ENCODE results near the gene FER. TPM values are rescaled to one million over a fixed set of nuclear protein-coding genes. Genes with fewer than 3 reads are reported as not detected.
"Not testable (repeated sequence)": the region's sequence is repeated elsewhere in the genome, so short reads cannot be mapped to it uniquely, and the experiment has no call there.

FER gene
- total and polyA plus RNA-seq, 2 of the 13 experiments (the other 11 are each of a cell fraction or from before 2014, with no cell fraction given): 7.9 to 29.0 TPM

DNA sequence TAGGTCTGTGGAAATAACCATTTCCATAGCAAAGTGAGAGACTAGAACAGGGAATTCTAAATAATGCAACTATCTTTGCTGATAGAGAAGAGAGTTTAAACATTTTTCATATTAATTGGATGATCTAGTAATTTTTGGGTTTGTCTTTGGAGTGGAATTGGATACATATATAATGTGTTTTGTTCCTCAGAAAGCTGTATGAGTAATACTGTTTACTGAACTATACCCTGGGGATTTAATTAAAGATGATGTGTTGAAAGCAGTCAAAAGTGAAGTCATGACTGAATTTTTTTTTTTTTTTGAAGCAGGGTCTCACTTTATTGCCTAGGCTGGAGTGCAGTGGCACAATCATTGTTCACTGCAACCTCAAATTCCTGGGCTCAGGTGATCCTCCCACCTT lies 17.9 kb downstream of the FER start:
- ChIA-PET CTCF (ENCODE audit: low intra/inter-chr PET ratio, low total read pairs) (no interaction called here), POLR2A (no interaction called here)
- intact Hi-C loops (cut with micrococcal nuclease; ENCODE audit: unreplicated experiment): no loop called here
- Histone ChIP-seq H2AFZ (ENCODE audit: low read length) (no peak overlapping the region), H3K9me3 (ENCODE audit: low read length) (no peaks in the 10 kb centered on the region), H4K20me1 (ENCODE audit: insufficient read depth, low read length) (no peaks in the 10 kb centered on the region), H3K9ac (ENCODE audit: insufficient read depth, low read depth, low read length) (no peak overlapping the region), H3K27ac (ENCODE audit: extremely low read length, insufficient read depth, low read length) (no peak overlapping the region), H3K4me1 (ENCODE audit: insufficient read depth, low read length) (no peaks in the 10 kb centered on the region), H3K36me3 (replicated peaks in 1 of 2; ENCODE audit: control insufficient read depth in 1 of 2, insufficient read depth in 2 of 2, low read length in 2 of 2) (no peaks in the 10 kb centered on the region), H3K4me3 (replicated peaks in 1 of 3; ENCODE audit: insufficient read depth in 1 of 3, low read depth in 2 of 3, low read length in 3 of 3) (no peak overlapping the region), H3K4me2 (ENCODE audit: low read depth, low read length) (no peak overlapping the region), H3K79me2 (ENCODE audit: insufficient read depth, low read length) (no peaks in the 10 kb centered on the region), H3K27me3 (ENCODE audit: control insufficient read depth in 1 of 2, insufficient read depth in 2 of 2, low read length in 2 of 2) (no peaks in the 10 kb centered on the region)
- no peak for TF ChIP-seq ZNF3 (CRISPR knock-in tag; IDR thresholded peaks at IDR 0.05)
- TF ChIP-seq, protein P1, sequence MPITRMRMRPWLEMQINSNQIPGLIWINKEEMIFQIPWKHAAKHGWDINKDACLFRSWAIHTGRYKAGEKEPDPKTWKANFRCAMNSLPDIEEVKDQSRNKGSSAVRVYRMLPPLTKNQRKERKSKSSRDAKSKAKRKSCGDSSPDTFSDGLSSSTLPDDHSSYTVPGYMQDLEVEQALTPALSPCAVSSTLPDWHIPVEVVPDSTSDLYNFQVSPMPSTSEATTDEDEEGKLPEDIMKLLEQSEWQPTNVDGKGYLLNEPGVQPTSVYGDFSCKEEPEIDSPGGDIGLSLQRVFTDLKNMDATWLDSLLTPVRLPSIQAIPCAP (CRISPR knock-in tag; IDR thresholded peaks at IDR 0.05; ENCODE audit: low read depth): no peak
- no peak for TF ChIP-seq GABPB1 (CRISPR knock-in tag; IDR thresholded peaks at IDR 0.05)
- no peak for TF ChIP-seq ZNF891 (CRISPR knock-in tag; IDR thresholded peaks at IDR 0.05)
- TF ChIP-seq, protein P2, sequence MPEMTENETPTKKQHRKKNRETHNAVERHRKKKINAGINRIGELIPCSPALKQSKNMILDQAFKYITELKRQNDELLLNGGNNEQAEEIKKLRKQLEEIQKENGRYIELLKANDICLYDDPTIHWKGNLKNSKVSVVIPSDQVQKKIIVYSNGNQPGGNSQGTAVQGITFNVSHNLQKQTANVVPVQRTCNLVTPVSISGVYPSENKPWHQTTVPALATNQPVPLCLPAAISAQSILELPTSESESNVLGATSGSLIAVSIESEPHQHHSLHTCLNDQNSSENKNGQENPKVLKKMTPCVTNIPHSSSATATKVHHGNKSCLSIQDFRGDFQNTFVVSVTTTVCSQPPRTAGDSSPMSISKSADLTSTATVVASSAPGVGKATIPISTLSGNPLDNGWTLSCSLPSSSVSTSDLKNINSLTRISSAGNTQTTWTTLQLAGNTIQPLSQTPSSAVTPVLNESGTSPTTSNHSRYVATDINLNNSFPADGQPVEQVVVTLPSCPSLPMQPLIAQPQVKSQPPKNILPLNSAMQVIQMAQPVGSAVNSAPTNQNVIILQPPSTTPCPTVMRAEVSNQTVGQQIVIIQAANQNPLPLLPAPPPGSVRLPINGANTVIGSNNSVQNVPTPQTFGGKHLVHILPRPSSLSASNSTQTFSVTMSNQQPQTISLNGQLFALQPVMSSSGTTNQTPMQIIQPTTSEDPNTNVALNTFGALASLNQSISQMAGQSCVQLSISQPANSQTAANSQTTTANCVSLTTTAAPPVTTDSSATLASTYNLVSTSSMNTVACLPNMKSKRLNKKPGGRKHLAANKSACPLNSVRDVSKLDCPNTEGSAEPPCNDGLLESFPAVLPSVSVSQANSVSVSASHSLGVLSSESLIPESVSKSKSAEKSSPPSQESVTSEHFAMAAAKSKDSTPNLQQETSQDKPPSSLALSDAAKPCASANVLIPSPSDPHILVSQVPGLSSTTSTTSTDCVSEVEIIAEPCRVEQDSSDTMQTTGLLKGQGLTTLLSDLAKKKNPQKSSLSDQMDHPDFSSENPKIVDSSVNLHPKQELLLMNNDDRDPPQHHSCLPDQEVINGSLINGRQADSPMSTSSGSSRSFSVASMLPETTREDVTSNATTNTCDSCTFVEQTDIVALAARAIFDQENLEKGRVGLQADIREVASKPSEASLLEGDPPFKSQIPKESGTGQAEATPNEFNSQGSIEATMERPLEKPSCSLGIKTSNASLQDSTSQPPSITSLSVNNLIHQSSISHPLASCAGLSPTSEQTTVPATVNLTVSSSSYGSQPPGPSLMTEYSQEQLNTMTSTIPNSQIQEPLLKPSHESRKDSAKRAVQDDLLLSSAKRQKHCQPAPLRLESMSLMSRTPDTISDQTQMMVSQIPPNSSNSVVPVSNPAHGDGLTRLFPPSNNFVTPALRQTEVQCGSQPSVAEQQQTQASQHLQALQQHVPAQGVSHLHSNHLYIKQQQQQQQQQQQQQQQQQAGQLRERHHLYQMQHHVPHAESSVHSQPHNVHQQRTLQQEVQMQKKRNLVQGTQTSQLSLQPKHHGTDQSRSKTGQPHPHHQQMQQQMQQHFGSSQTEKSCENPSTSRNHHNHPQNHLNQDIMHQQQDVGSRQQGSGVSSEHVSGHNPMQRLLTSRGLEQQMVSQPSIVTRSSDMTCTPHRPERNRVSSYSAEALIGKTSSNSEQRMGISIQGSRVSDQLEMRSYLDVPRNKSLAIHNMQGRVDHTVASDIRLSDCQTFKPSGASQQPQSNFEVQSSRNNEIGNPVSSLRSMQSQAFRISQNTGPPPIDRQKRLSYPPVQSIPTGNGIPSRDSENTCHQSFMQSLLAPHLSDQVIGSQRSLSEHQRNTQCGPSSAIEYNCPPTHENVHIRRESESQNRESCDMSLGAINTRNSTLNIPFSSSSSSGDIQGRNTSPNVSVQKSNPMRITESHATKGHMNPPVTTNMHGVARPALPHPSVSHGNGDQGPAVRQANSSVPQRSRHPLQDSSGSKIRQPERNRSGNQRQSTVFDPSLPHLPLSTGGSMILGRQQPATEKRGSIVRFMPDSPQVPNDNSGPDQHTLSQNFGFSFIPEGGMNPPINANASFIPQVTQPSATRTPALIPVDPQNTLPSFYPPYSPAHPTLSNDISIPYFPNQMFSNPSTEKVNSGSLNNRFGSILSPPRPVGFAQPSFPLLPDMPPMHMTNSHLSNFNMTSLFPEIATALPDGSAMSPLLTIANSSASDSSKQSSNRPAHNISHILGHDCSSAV (CRISPR knock-in tag; IDR thresholded peaks at IDR 0.05; ENCODE audit: borderline replicate concordance): no peak
- no peak for TF ChIP-seq TBL1XR1 (IDR thresholded peaks at IDR 0.05; ENCODE audit: borderline replicate concordance, low read length, partially characterized antibody)
- TF ChIP-seq XRCC5 (optimal IDR thresholded peaks at IDR 0.05; ENCODE audit: low read length): no peak
- TF ChIP-seq ZNF143 (CRISPR knock-in tag; IDR thresholded peaks at IDR 0.05): no peak
- TF ChIP-seq ZNF660 (CRISPR knock-in tag; IDR thresholded peaks at IDR 0.05; ENCODE audit: borderline replicate concordance, low read depth): no peak
- no peak for TF ChIP-seq NFYB (CRISPR knock-in tag; IDR thresholded peaks at IDR 0.05)
- BruUV-seq (replicated peaks): no TSS peak
- no peak for DNase-seq (ENCODE audit: low spot score)
- no peak for FAIRE-seq
- in situ Hi-C loops (cut with HindIII; ENCODE audit: extremely low pct_ligation_motif_present, low pct_unique_long_range_greater_than_20kb): no loop called here
- ATAC-seq: no peak

DNA sequence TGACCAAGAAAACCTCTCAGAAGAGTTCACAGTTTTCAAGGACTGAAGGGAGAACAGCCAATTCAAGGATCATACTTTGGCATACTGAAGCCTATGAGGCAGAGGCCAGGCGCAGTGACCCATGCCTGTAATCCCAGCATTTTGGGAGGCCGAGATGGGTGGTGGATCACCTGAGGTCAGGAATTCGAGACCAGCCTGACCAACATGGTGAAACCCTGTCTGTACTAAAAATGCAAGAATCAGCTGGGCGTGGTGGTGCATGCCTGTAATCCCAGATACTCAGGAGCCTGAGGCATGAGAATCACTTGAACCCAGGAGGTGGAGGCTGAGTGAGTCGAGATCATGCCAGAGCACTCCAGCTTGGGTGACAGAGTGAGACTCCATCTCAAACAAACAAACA lies 19.2 kb downstream of the FER start:
- H3K9me3 ChIP-seq (ENCODE audit: low read length); BruUV-seq (replicated peaks); FAIRE-seq; POLR2A ChIA-PET; CTCF ChIA-PET (ENCODE audit: low intra/inter-chr PET ratio, low total read pairs); H3K4me3 ChIP-seq (replicated peaks in 1 of 3; ENCODE audit: insufficient read depth in 1 of 3, low read depth in 2 of 3, low read length in 3 of 3); H2AFZ ChIP-seq (ENCODE audit: low read length); intact Hi-C loops (cut with micrococcal nuclease; ENCODE audit: unreplicated experiment); H3K4me2 ChIP-seq (ENCODE audit: low read depth, low read length); H4K20me1 ChIP-seq (ENCODE audit: insufficient read depth, low read length); H3K79me2 ChIP-seq (ENCODE audit: insufficient read depth, low read length); H3K27me3 ChIP-seq (ENCODE audit: control insufficient read depth in 1 of 2, insufficient read depth in 2 of 2, low read length in 2 of 2); ATAC-seq; DNase-seq (ENCODE audit: low spot score); H3K4me1 ChIP-seq (ENCODE audit: insufficient read depth, low read length); H3K27ac ChIP-seq (ENCODE audit: extremely low read length, insufficient read depth, low read length); in situ Hi-C loops (cut with HindIII; ENCODE audit: extremely low pct_ligation_motif_present, low pct_unique_long_range_greater_than_20kb); H3K9ac ChIP-seq (ENCODE audit: insufficient read depth, low read depth, low read length); H3K36me3 ChIP-seq (replicated peaks in 1 of 2; ENCODE audit: control insufficient read depth in 1 of 2, insufficient read depth in 2 of 2, low read length in 2 of 2): not testable (repeated sequence)
- WGBS (ENCODE audit: low lambda C conversion rate): 75% methylated on average over 4 of the region's 5 CpGs

Data from HepG2 (cell line).